Central memory CD4-positive, alpha-beta T cell (primary cell): ENCODE results near the gene ZNF236.
"Not testable (repeated sequence)": the region's sequence is repeated elsewhere in the genome, so short reads cannot be mapped to it uniquely, and the experiment has no call there.

ENCODE experiments used
- DNase-seq: peaks from one replicate; pipeline ENCODE4 v3.0.0; 2022

Gene ZNF236

GRCh38 chr18:76977684-76978232 is 155.4 kb downstream of the ZNF236 start:
- DNase-seq, result no peak

DNA sequence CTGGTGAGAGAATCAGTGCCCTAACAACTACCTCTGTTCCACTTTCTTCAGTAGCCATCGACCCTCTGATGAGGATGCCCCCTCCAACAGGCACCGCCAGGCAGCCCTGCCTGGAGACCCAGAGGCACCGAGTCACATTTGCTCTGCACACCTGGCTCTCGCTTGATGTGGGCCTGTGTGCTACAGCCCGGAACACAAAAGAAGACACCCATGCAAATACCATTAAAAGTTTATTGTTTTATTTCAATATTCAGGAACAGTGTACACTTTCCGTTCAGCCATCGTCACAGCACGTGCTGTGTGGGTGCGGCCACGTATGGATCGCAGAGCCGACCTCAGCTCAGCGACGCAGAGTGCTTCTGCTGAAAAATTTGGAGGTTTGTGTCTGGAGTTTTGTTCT is 156.3 kb downstream of the ZNF236 start:
- DNase-seq, result no peak

DNA sequence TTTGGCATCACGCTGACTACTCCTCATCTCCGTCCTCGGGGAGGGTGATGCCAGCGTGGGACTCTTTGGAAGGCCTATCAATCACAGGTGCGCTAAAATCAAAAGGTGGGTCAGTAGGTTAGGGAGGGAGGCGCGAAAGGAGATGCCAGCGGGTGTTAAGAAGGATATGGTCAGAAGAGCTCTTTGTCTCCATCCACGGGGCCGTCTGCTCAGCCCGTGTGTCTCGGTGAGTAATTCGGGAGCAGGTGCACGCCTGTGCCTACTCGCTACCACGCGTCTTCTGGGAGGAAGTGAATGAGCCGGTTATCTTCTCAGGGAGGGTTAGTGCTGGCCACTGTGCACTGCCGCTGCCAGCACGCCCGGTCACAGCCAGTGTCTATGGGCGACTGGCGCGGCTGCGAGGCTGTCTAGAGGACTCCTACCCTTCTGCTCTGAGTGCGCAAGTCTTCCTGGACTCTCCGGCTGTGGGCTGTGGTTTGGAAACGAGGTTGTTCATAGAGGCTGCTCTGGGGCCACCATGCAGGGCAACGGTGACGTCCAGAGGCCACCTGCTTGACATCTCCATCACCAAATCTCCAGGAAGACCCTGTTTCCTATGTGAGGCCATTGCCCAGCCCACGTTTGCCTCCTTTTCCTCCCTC is 156.9 kb downstream of the ZNF236 start:
- DNase-seq, result no peak

DNA sequence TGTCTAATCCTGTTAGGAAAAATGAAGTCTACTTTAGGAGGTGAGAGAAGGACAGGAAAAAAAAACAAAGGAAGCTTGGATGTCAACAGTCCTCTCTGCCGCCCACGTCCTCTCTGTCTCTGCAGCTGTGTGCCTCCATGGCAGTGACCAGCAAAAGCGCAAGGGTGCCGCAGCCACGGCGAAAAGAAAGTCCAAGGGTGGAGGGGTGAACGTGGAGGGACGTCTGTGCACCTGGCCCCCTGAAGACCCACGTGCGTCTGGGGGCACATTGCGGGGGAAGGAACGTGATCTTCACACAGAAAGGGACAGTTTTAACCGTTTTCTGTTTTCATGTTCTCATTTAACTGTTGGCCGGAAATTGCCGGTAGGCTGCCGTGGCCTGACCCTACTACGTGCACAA is 157.5 kb downstream of the ZNF236 start:
- DNase-seq, result no peak

DNA sequence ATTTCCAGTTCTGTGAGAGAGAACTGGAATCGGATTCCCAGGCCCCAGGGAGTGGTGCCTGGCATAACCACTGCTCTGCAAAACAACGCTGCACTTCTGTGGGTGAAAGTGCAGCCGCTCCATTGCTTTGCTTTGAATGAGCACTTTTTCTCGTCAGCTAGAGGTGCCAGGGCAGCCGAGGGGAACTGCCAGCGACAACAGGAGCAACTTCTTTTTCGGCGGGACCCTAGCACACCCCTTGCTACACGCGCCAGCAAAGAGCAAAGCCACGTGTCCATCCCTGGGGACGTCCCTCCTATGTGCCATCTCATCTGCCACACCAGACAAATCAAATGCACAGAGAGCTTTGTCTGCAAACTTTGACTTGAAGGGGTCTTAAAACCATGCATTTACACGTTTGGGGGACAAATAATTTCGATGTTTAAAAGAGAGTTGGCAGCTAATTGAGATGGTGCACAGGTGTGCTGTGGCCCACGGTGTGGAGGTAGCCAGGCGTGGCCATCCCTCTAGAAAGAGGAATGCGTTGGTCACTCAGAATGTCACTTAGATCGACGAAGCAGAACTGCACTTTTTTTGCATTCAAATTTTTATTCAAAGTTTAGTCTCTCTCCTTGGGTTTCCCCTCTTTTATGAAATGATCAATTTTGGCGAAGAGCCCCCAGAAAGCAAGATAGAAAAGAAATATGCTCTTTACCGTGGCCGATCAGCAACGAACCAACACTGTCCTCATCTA is 158.5 kb downstream of the ZNF236 start:
- no peak for DNase-seq

DNA sequence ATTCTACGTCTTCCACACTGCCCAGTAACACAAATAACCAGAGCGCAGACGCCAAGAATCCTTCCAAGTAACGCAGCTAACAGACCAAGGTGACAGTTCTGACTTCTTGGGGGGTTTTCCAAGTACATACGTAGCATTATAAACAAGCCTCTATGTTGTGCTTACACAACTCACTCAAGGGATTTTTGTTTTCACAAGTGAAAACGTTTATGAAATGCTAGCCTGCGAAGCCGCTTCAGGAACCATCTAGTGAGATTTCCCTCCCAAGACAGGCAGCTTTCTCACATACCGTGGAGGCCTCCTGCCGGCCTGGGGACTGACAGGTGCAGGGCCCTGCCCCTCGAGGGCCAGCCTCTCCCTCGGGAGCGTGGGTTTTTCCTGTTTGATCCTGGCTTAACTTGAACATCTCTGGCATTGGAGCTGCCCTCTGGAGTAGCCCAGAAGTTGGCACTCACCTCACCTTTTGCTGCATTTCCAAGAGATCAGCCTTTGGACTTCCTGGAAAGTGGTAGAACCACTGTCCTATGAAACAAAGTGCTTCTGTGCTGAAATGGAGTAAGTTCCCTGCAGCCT is 159.1 kb downstream of the ZNF236 start:
- DNase-seq, result no peak

- no peak for DNase-seq
Measured at GRCh38 chr18:76982038-76982437, 159.7 kb downstream of the ZNF236 start.

DNA sequence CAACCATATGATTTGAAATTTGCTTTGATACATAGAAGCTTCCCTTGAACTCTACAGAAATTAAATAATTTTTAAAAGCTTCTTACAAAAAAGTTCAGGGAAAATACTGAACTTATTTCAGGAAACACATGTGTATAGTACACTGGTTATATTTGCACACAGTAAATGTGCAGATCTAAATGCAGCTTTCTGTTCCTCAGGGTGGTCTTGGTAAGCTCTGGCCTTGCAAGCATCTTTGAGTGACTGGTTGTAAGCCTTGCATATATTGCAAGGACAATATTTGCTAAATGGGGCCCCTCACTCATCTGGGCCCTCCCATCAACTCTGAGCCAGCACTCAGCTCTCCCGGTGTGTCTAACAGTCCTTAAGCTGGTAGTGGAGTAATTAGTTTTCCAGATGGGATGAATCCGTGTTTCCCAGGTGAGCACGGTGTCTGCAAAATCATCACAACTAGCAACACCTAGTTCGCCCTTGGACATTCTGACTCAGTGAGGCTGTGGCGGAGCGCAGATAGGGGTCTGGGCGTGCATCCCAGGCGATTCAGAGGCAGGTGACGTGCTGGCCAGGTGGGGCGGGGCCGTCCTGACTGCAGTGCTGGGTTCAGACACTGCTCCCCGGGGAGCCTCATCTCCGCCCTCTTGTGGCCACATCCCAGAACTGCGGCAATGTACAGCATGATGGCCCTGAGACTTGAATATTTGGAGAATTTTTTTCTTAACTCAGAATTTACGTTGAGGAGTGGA is 160.7 kb downstream of the ZNF236 start:
- DNase-seq, result peak; percentile 72

DNA sequence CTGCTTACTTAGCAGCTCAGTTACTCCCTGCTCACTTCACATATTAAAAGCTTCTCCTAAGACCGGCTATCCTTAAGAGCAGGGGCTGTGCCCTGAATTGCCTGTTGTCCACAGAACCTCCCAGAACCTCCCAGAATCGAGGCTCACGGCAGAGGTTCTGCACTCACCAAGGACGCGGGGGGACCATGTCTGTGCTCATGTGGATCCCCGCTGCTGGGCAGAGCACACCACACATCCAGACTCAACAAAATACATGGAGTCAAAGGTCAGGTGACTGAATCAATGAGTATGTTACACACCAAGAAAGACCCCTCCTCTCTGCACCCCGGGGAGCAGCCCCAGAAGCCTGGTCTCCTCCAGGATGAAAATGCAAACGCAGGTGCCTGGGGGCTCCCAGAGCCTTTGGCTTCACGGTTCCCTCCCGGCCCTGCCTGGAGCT is 161.3 kb downstream of the ZNF236 start:
- DNase-seq, result no peak

- no peak for DNase-seq
Measured at GRCh38 chr18:76984193-76985155, 162.1 kb downstream of the ZNF236 start.

GRCh38 chr18:76985156-76985950 is 163.0 kb downstream of the ZNF236 start:
- no peak for DNase-seq

GRCh38 chr18:76985951-76986236 is 163.5 kb downstream of the ZNF236 start:
- DNase-seq, result no peak

DNA sequence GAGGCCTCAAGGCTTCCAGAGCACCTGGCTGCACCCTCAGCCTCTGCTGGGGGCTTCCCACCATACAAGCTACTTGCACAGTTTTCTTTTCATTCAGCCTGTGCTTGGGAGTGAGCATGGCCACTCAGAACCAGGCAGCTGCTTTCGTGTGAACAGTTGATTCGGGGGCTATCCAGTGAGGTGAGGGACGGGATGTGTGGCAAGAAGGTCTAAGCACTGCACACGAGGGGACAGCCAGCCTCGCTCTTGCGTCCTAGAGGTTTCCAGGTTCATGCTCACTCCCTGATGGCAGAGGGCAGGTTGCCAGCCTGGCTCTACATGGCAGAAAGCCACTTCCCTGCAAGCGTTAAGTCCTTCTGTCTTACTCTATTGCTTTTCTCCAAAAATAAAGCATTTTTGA is 164.0 kb downstream of the ZNF236 start:
- no peak for DNase-seq

- DNase-seq, result no peak
Measured at GRCh38 chr18:76988031-76988826, 165.9 kb downstream of the ZNF236 start.

DNA sequence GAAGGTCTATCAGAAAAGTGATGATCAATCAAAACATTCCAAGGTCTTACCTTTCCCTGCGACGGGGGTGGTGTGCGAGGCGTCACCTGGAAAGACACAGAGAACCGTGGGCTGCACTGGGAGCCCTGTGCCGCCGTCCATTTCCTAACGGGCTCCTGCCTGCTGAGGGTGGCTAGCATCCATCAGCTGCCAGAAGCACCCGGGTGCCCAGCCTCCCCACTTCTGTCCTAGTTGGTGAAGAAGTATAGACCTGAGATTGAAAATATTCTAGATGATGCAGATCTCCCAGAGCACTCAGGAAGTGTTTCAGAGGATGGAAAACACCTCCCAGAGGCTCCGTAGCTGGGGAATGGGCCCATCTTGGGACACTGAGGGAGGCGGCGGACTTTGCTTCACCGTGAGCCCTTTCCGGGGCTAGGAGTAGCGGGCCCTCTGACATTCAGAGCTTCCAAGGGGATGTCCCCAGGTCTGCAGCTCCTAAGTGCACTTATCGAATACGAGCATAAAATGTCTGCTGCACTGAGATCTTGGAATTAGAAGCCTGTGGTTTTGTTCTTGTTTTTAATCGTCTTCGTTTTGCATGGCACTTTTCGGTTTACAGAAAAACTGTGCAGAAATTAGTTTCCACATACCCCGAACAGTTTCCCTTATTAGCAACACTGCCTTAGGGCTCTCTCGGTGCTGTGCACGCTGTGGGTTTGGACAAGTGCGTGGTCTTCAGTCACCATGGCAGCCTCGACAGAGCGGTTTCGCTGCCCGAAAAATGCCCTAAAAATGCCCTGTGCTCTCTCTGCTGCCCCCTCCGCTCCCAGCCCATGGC is 166.7 kb downstream of the ZNF236 start:
- DNase-seq, result no peak

- DNase-seq, result no peak
Measured at GRCh38 chr18:76989647-76990190, 167.4 kb downstream of the ZNF236 start.

DNA sequence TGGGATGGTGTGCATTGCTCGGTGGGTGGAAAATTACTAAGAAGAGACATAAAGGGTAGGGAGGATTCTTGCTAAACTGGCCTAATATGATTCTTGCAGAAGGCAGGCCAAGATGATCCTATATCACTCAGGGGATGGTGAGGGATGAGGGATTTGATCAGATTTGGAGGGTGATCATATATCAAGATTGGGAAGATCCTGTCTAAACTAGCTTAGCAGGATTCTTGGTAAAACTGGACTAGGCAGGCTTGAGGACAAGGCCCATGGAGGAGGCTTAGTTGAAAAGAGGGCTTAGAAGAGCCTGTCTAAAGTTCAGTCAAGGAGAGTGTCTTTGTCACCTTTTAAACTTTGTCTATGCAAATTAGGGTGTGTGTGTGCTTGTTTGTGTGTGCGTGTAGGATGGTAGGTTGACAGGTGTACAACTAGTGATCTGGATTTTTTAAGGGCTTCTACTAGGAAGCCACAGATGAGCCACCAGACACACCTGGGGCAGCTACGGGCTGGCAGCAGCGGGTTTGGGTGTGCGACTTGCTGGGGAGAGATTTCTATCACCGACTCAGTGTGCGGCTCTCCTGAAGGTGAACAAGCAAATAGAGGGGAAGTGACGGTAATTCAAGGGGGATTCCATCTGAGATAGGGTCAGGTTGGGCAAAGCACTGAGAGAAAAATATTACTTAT is 168.1 kb downstream of the ZNF236 start:
- not testable (repeated sequence) for DNase-seq

DNA sequence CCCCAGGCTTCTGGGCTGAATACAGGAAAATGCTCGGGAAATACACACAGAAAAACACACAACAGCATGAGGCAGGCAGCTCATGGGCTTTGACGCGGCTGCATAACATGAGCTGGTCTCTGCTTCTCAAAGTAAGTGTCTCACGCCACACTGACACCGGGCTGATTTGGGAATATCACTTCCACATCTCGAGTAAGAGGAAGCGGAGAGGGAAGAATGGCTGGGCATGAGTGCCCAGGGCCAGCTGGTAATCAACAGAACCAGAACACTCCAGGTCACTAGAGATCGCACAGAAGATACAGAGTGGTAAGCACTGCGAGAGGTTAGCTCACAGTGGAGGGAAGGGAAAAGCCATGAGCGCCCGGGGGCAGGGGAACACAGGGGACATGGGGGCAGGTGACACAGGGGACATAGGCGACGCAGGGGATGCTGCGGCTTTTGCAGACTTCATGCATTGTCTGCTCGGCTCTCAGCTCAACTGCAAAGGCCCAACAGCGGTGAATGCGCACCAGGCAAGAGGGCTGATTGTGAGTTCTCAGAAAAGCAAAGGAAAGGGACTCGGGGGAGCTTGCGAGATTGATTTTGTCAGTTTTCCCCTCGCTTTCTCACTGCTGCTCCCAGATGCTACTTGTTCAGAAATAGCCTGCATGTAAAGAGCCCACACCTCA is 168.8 kb downstream of the ZNF236 start:
- DNase-seq, result no peak
